K562 (cell line): ENCODE data around the gene NR6A1. TPM values are rescaled to one million over a fixed set of nuclear protein-coding genes. Genes with fewer than 3 reads are reported as not detected.
A peak's percentile ranks its signal among the peaks of the same experiment; 100 is the strongest.

Experiments
- ATAC-seq: fragments of 200-7000 bp; cut with Tn5 transposase; 3 replicates; pipeline ENCODE4 v1.9.1; 2020; ENCODE audit warnings: moderate library complexity
- BruUV-seq: library from RNA; stranded (reverse); fragments of 400-500 nt; replicated peaks from 2 replicates; lab custom pipeline; 2021; lab: Mats Ljungman, UMichigan
- CTCF ChIA-PET: fragments of 300-600 bp; formaldehyde crosslinking; extraction: SDS; loops from one replicate; lab custom pipeline; 2021; ENCODE audit warnings: low intra/inter-chr PET ratio; lab: Yijun Ruan, JAX
- POLR2A ChIA-PET: fragments of 300-600, 350-650 bp; sonication (Branson Sonifier 250); formaldehyde crosslinking; extraction: SDS; loops from one replicate; lab custom pipeline; 2021; ENCODE audit warnings: antibody characterized with exemption, inconsistent platforms; lab: Yijun Ruan, JAX
- DNase-seq, 4 experiments: peaks; one replicate each; pipeline versions ENCODE4 v3.0.0 to v3.0.0-alpha.2; 2011 to 2018; ENCODE audit warnings: low spot score in 3 of 4, mixed read lengths in 3 of 4; ENCODE audit errors: extremely low read depth in 1 of 4
- FAIRE-seq: peaks from 2 replicates; lab custom pipeline; 2011; peaks lifted over from hg19 to GRCh38; lab: Jason Lieb, UNC
- H2AFZ ChIP-seq: 2 replicates; pipeline ENCODE4 v1.6.0; 2011; ENCODE audit warnings: low read depth, low read length, control low read depth, inconsistent platforms
- H3K27ac ChIP-seq: fragments of 200-600 bp; 3 replicates; pipeline ENCODE4 v1.8.0; 2011; ENCODE audit warnings: low read depth, mild to moderate bottlenecking, control low read depth, inconsistent platforms, low read length, moderate library complexity, mixed read lengths; ENCODE audit errors: extremely low read depth
- H3K27me3 ChIP-seq, 2 experiments: fragments of 300-600 bp in 1 of 2; 2 replicates in 1 of 2; 3 replicates in 1 of 2; pipeline versions ENCODE4 v1.6.0 to v1.8.0; 2011; ENCODE audit warnings: inconsistent platforms in 2 of 2, low read length in 2 of 2, mild to moderate bottlenecking in 1 of 2, mixed read lengths in 1 of 2, moderate library complexity in 1 of 2; ENCODE audit not compliant: control insufficient read depth in 2 of 2, insufficient read depth in 2 of 2
- H3K36me3 ChIP-seq: fragments of 300-600 bp; 3 replicates; pipeline ENCODE4 v1.8.0; 2011; ENCODE audit warnings: mild to moderate bottlenecking, low read length, inconsistent platforms; ENCODE audit not compliant: control insufficient read depth, insufficient read depth
- H3K4me1 ChIP-seq, 2 experiments: fragments of 200-600 bp in 1 of 2; replicated peaks in 1 of 2; 2 replicates in 1 of 2; 3 replicates in 1 of 2; pipeline versions ENCODE4 v1.5.1 to v1.8.0; 2011; ENCODE audit warnings: inconsistent platforms in 2 of 2, low read length in 2 of 2, mild to moderate bottlenecking in 1 of 2, mixed read lengths in 1 of 2, moderate library complexity in 1 of 2; ENCODE audit not compliant: control insufficient read depth in 2 of 2, insufficient read depth in 2 of 2
- H3K4me2 ChIP-seq: 2 replicates; pipeline ENCODE4 v1.6.1; 2011; ENCODE audit warnings: low read length, control low read depth, inconsistent platforms, mixed read lengths; ENCODE audit not compliant: insufficient read depth
- H3K4me3 ChIP-seq: fragments of 200-600 bp; sonication (generic), shearing (Covaris generic); 2 replicates; pipeline ENCODE4 v1.5.1; 2016; ENCODE audit warnings: control low read depth, inconsistent platforms
- H3K79me2 ChIP-seq: fragments of 200-600 bp; 3 replicates; pipeline ENCODE4 v1.8.0; 2011; ENCODE audit warnings: low read length, inconsistent platforms; ENCODE audit not compliant: control insufficient read depth, insufficient read depth
- H3K9ac ChIP-seq, 2 experiments: 2 replicates each; pipeline versions ENCODE4 v1.6.0 to v1.6.1; 2011; ENCODE audit warnings: low read depth in 2 of 2, low read length in 2 of 2, control low read depth in 1 of 2, inconsistent platforms in 1 of 2, mild to moderate bottlenecking in 1 of 2, mixed read lengths in 1 of 2; ENCODE audit not compliant: insufficient read depth in 1 of 2
- H3K9me1 ChIP-seq: one replicate; pipeline ENCODE4 v1.6.0; 2011; ENCODE audit warnings: inconsistent platforms, mild to moderate bottlenecking, low read length, moderate library complexity; ENCODE audit not compliant: control insufficient read depth, insufficient read depth
- H3K9me3 ChIP-seq: replicated peaks from 2 replicates; pipeline ENCODE4 v1.5.1; 2011; ENCODE audit warnings: low read depth, low read length, inconsistent platforms; ENCODE audit not compliant: control insufficient read depth, insufficient read depth
- H4K20me1 ChIP-seq: replicated peaks from 2 replicates; pipeline ENCODE4 v1.6.1; 2011; ENCODE audit warnings: low read length, inconsistent platforms, mixed read lengths; ENCODE audit not compliant: control insufficient read depth, insufficient read depth
- BHLHE40 ChIP-seq: IDR thresholded peaks from 2 replicates; pipeline ENCODE4 v1.6.1; 2011; ENCODE audit warnings: low read length, improper control_type of control experiment
- CBFA2T3 ChIP-seq: fragments of 450-650 bp; IDR thresholded peaks from 2 replicates; pipeline ENCODE4 v1.6.1; 2017
- FOXK1 ChIP-seq: sonication (generic); formaldehyde crosslinking; IDR thresholded peaks from 2 replicates; pipeline ENCODE4 v1.8.0; 2022; ENCODE audit warnings: missing genetic modification reagents, mild to moderate bottlenecking, borderline replicate concordance
- MTA2 ChIP-seq: fragments of 450-650 bp; IDR thresholded peaks from 2 replicates; pipeline ENCODE4 v1.6.1; 2016; ENCODE audit warnings: low read depth
- NR0B1 ChIP-seq: fragments of 450-650 bp; IDR thresholded peaks from one replicate; pipeline ENCODE4 v1.6.1; 2018; ENCODE audit warnings: mild to moderate bottlenecking, moderate library complexity; ENCODE audit not compliant: partially characterized antibody
- SPI1 ChIP-seq: IDR thresholded peaks from 2 replicates; pipeline ENCODE4 v1.6.1; 2011; ENCODE audit warnings: low read depth, low read length, control low read depth, borderline replicate concordance
- SREBF2 ChIP-seq: sonication (generic); formaldehyde crosslinking; IDR thresholded peaks from 2 replicates; pipeline ENCODE4 v1.4.0; 2020; ENCODE audit warnings: mild to moderate bottlenecking, missing genetic modification reagents
- TEAD2 ChIP-seq: fragments of 450-650 bp; IDR thresholded peaks from 2 replicates; pipeline ENCODE4 v1.6.1; 2016; ENCODE audit warnings: missing genetic modification characterization, control low read depth, missing compliant biosample characterization
- ZNF134 ChIP-seq: fragments of 250-450 bp; sonication (Bioruptor Pico); conservative IDR thresholded peaks from 2 replicates; pipeline ENCODE4 v1.4.0; 2020
- ZNF584 ChIP-seq: fragments of 200-800 bp; sonication (Bioruptor generic); IDR thresholded peaks from 2 replicates; pipeline ENCODE4 v1.6.1; 2016; ENCODE audit warnings: low read depth, mild to moderate bottlenecking, missing genetic modification characterization, missing compliant biosample characterization
- ZNF589 ChIP-seq: fragments of 200-800 bp; sonication (Bioruptor generic); IDR thresholded peaks from 2 replicates; pipeline ENCODE4 v1.6.1; 2016; ENCODE audit warnings: low read depth, missing genetic modification characterization, missing compliant biosample characterization
- WGBS: fragments of 100-300 bp; shearing (Covaris generic); methylation state at CpG from one replicate; pipeline ENCODE4 v1.1.6; 2016; ENCODE audit warnings: low coverage, mixed read lengths; ENCODE audit not compliant: insufficient coverage; ENCODE audit errors: missing lambda C conversion rate; 5-methylcytosine and 5-hydroxymethylcytosine counted together
- in situ Hi-C: fragments of 300-500 bp; cut with MboI; formaldehyde crosslinking; loops from 4 replicates; pipeline ENCODE4 v1.15.0; 2018; ENCODE audit warnings: inconsistent platforms, mixed read lengths
- intact Hi-C: fragments of 100-400 bp; cut with micrococcal nuclease; formaldehyde crosslinking; loops from 2 replicates; pipeline ENCODE4 v1.14.2; 2022
- polyA plus RNA-seq, 8 experiments: library from polyadenylated mRNA; depleted of rRNA in 4 of 8; stranded (reverse) in 5 of 8; unstranded in 3 of 8; fragments of >200 nt; fragmentation: Nextera tagmentation in 2 of 8; fragmentation: Illumina TruSeq in 1 of 8; extraction: Ambion mirVana in 2 of 8; extraction: Trizol in 1 of 8; gene quantifications; 2 replicates each; pipeline versions ENCODE4 v1.2.1 to v1.2.3, GENCODE V29; 2011 to 2014; ENCODE audit warnings: inconsistent platforms in 1 of 8, missing spikeins in 1 of 8
- total RNA-seq, 7 experiments: library from RNA; depleted of rRNA in 6 of 7; stranded (reverse); fragments of >200 nt in 6 of 7; fragmentation: Illumina TruSeq in 2 of 7; extraction: Trizol in 2 of 7; gene quantifications; 2 replicates each; pipeline versions ENCODE4 v1.2.1 to v1.2.3, GENCODE V29; 2011 to 2021; ENCODE audit warnings: low replicate concordance in 1 of 7

The NR6A1 gene
- total and polyA plus RNA-seq, 9 of the 15 experiments (the other 6 are each of a cell fraction or from before 2014, with no cell fraction given): 9.7 to 55.4 (median 28.3) TPM

GRCh38 chr9:124613849-124614248, 157.3 kb downstream of the NR6A1 start:
- CTCF ChIA-PET: no interaction called here
- in situ Hi-C loops: loop anchor here (5.0 kb wide), 1 partner anchor 148 kb away; no protein-coding TSS in a partner anchor
- H3K9ac ChIP-seq: no peak overlapping the region
- ATAC-seq (no peak), DNase-seq (no peak), FAIRE-seq (no peak)
- no TSS peak for BruUV-seq
- H3K27ac ChIP-seq: no peak overlapping the region
- no peaks in the 10 kb centered on the region for H3K27me3 ChIP-seq
- WGBS: 53% methylated on average over 2 of the region's 2 CpGs
- no peaks in the 10 kb centered on the region for H3K9me3 ChIP-seq
- intact Hi-C loops: no loop called here
- no peak overlapping the region for H2AFZ ChIP-seq
- peaks cover 32% of the 10 kb centered on the region for H3K79me2 ChIP-seq
- peaks cover 0 to 4% of the 10 kb centered on the region in 2 experiments; a peak in 1 of 5 replicates for H3K4me1 ChIP-seq
- no peak overlapping the region for H3K4me3 ChIP-seq
- no peak overlapping the region for H3K4me2 ChIP-seq
- no peaks in the 10 kb centered on the region for H3K36me3 ChIP-seq
- POLR2A ChIA-PET: interaction anchor here (0.9 to 1.1 kb wide), 2 partner anchors 19 to 100 kb away, joined by 3 to 4 read pairs; no protein-coding TSS in a partner anchor
- TF ChIP-seq SPI1 (peak; percentile 70; the same call in 1 of the 2 replicates), TEAD2 (tag) (no peak), MTA2 (no peak)
- no peaks in the 10 kb centered on the region for H3K9me1 ChIP-seq
- peaks cover 8% of the 10 kb centered on the region; the same call in 1 of the 2 replicates for H4K20me1 ChIP-seq

DNA sequence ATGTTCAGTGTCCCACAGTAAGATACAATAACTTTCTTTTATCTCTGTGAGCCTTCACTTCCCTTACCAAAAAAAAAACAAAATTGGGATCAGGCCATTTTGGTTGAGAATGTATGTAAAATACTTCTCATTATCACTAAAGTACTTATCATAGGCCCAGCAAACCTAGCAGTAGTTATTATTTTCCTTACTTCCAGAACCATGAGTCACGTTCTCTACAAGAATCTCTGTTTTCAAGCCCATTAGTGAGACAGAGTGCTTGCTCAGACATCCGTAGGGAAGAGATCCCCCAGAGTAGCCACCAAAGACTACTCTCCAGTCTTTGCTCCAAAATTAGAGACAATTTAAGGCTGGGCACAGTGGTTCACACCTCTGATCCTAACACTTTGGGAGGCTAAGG, 160.0 kb downstream of the NR6A1 start:
- H3K9me1 ChIP-seq: no peaks in the 10 kb centered on the region
- FAIRE-seq (no peak), DNase-seq (no peak), ATAC-seq (no peak)
- no peak overlapping the region for H3K4me2 ChIP-seq
- no peak overlapping the region for H3K9ac ChIP-seq
- H2AFZ ChIP-seq: no peak overlapping the region
- 82% methylated on average over 2 of the region's 2 CpGs for WGBS
- ChIA-PET CTCF (no interaction called here), POLR2A (interaction anchor here (0.8 to 1.6 kb wide), 2 partner anchors 11 to 16 kb away, joined by 3 read pairs; no protein-coding TSS in a partner anchor)
- H3K4me3 ChIP-seq: no peak overlapping the region
- no peaks in the 10 kb centered on the region for H4K20me1 ChIP-seq
- no peaks in the 10 kb centered on the region for H3K9me3 ChIP-seq
- no peaks in the 10 kb centered on the region for H3K27me3 ChIP-seq
- no peaks in the 10 kb centered on the region for H3K36me3 ChIP-seq
- no TSS peak for BruUV-seq
- peaks cover 0 to 4% of the 10 kb centered on the region in 2 experiments; a peak in 1 of 5 replicates for H3K4me1 ChIP-seq
- intact Hi-C loops: no loop called here
- no peak overlapping the region for H3K27ac ChIP-seq
- in situ Hi-C loops: loop anchor here (5.0 kb wide), 1 partner anchor 151 kb away; no protein-coding TSS in a partner anchor
- TF ChIP-seq BHLHE40 (no peak), NR0B1 (no peak), SREBF2 (no peak), FOXK1 (CRISPR knock-in tag) (no peak), ZNF134 (CRISPR knock-in tag) (no peak), CBFA2T3 (no peak), ZNF589 (no peak), ZNF584 (CRISPR knock-in tag) (no peak)
- peaks cover 18% of the 10 kb centered on the region for H3K79me2 ChIP-seq
